ENCODE results near the gene NXF1. TPM values are rescaled to one million over a fixed set of nuclear protein-coding genes. Genes with fewer than 3 reads are reported as not detected.

NXF1 gene
- total and polyA plus RNA-seq, 2 of the 13 experiments (the other 11 are each of a cell fraction or from before 2014, with no cell fraction given) = 30.4 to 30.9 TPM

GRCh38 chr11:62796281-62796680 lies 9.0 kb downstream of the NXF1 start:
- DNase-seq (ENCODE audit: low spot score) (no peak), FAIRE-seq (no peak), ATAC-seq (no peak)
- Histone ChIP-seq H3K4me3 (replicated peaks in 1 of 3; ENCODE audit: insufficient read depth in 1 of 3, low read depth in 2 of 3, low read length in 3 of 3) (no peak overlapping the region), H3K27me3 (ENCODE audit: control insufficient read depth in 1 of 2, insufficient read depth in 2 of 2, low read length in 2 of 2) (no peaks in the 10 kb centered on the region), H3K9ac (ENCODE audit: insufficient read depth, low read depth, low read length) (no peak overlapping the region), H3K4me2 (ENCODE audit: low read depth, low read length) (no peak overlapping the region), H3K4me1 (ENCODE audit: insufficient read depth, low read length) (peaks cover 11% of the 10 kb centered on the region), H4K20me1 (ENCODE audit: insufficient read depth, low read length) (no peaks in the 10 kb centered on the region), H3K79me2 (ENCODE audit: insufficient read depth, low read length) (peaks cover 10% of the 10 kb centered on the region), H3K36me3 (replicated peaks in 1 of 2; ENCODE audit: control insufficient read depth in 1 of 2, insufficient read depth in 2 of 2, low read length in 2 of 2) (peaks cover 42 to 72% of the 10 kb centered on the region in 2 experiments), H3K9me3 (ENCODE audit: low read length) (no peaks in the 10 kb centered on the region), H2AFZ (ENCODE audit: low read length) (no peak overlapping the region), H3K27ac (ENCODE audit: extremely low read length, insufficient read depth, low read length) (no peak overlapping the region)
- ChIA-PET POLR2A (interaction anchor here (1.3 to 2.2 kb wide), 2 partner anchors 9 to 24 kb away, joined by 4 to 12 read pairs; partner anchors contain the start of gene NXF1), CTCF (ENCODE audit: low intra/inter-chr PET ratio, low total read pairs) (no interaction called here)
- BruUV-seq (replicated peaks) = no TSS peak
- 97% methylated on average over 7 of the region's 7 CpGs for WGBS (ENCODE audit: low lambda C conversion rate)
- intact Hi-C loops (cut with micrococcal nuclease; ENCODE audit: unreplicated experiment) (no loop called here), in situ Hi-C loops (cut with HindIII; ENCODE audit: extremely low pct_ligation_motif_present, low pct_unique_long_range_greater_than_20kb) (no loop called here)
- TF ChIP-seq ONECUT2 (CRISPR knock-in tag; IDR thresholded peaks at IDR 0.05) = no peak
- no peak for TF ChIP-seq HNF4G (IDR thresholded peaks at IDR 0.05; ENCODE audit: borderline replicate concordance, low read depth, low read length)
- no peak for TF ChIP-seq HNF4G (CRISPR knock-in tag; IDR thresholded peaks at IDR 0.05; ENCODE audit: borderline replicate concordance, low read depth)
- TF ChIP-seq, protein P1, sequence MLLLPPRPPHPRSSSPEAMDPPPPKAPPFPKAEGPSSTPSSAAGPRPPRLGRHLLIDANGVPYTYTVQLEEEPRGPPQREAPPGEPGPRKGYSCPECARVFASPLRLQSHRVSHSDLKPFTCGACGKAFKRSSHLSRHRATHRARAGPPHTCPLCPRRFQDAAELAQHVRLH (CRISPR knock-in tag; IDR thresholded peaks at IDR 0.05; ENCODE audit: borderline replicate concordance, low read depth) = no peak
- TF ChIP-seq, protein P2, sequence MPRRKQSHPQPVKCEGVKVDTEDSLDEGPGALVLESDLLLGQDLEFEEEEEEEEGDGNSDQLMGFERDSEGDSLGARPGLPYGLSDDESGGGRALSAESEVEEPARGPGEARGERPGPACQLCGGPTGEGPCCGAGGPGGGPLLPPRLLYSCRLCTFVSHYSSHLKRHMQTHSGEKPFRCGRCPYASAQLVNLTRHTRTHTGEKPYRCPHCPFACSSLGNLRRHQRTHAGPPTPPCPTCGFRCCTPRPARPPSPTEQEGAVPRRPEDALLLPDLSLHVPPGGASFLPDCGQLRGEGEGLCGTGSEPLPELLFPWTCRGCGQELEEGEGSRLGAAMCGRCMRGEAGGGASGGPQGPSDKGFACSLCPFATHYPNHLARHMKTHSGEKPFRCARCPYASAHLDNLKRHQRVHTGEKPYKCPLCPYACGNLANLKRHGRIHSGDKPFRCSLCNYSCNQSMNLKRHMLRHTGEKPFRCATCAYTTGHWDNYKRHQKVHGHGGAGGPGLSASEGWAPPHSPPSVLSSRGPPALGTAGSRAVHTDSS (CRISPR knock-in tag; conservative IDR thresholded peaks at IDR 0.05) = no peak
- no peak for TF ChIP-seq ZNF234 (CRISPR knock-in tag; conservative IDR thresholded peaks at IDR 0.05)
- TF ChIP-seq ZNF501 (CRISPR knock-in tag; IDR thresholded peaks at IDR 0.05) = no peak
- no peak for TF ChIP-seq ZSCAN5A (CRISPR knock-in tag; IDR thresholded peaks at IDR 0.05; ENCODE audit: borderline replicate concordance)
- TF ChIP-seq EHMT2 (IDR thresholded peaks at IDR 0.05; ENCODE audit: borderline replicate concordance, low read depth, low read length) = no peak
- TF ChIP-seq ZNF557 (CRISPR knock-in tag; IDR thresholded peaks at IDR 0.05) = no peak
- TF ChIP-seq, protein P3, sequence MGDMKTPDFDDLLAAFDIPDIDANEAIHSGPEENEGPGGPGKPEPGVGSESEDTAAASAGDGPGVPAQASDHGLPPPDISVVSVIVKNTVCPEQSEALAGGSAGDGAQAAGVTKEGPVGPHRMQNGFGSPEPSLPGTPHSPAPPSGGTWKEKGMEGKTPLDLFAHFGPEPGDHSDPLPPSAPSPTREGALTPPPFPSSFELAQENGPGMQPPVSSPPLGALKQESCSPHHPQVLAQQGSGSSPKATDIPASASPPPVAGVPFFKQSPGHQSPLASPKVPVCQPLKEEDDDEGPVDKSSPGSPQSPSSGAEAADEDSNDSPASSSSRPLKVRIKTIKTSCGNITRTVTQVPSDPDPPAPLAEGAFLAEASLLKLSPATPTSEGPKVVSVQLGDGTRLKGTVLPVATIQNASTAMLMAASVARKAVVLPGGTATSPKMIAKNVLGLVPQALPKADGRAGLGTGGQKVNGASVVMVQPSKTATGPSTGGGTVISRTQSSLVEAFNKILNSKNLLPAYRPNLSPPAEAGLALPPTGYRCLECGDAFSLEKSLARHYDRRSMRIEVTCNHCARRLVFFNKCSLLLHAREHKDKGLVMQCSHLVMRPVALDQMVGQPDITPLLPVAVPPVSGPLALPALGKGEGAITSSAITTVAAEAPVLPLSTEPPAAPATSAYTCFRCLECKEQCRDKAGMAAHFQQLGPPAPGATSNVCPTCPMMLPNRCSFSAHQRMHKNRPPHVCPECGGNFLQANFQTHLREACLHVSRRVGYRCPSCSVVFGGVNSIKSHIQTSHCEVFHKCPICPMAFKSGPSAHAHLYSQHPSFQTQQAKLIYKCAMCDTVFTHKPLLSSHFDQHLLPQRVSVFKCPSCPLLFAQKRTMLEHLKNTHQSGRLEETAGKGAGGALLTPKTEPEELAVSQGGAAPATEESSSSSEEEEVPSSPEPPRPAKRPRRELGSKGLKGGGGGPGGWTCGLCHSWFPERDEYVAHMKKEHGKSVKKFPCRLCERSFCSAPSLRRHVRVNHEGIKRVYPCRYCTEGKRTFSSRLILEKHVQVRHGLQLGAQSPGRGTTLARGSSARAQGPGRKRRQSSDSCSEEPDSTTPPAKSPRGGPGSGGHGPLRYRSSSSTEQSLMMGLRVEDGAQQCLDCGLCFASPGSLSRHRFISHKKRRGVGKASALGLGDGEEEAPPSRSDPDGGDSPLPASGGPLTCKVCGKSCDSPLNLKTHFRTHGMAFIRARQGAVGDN (CRISPR knock-in tag; IDR thresholded peaks at IDR 0.05) = no peak
